AG20443 (cell line): ENCODE data around the gene MAP2K3.

Source experiments
- DNase-seq: peaks from one replicate; pipeline ENCODE4 v3.0.0; 2012; ENCODE audit warnings: low spot score, mixed read lengths

Gene MAP2K3

GRCh38 chr17:21351366-21352065 lies 67.0 kb downstream of the MAP2K3 start:
- DNase-seq: no peak

- no peak for DNase-seq
Measured at GRCh38 chr17:21352221-21352980, 67.9 kb downstream of the MAP2K3 start.

- no peak for DNase-seq
Measured at GRCh38 chr17:21352981-21353265, 68.4 kb downstream of the MAP2K3 start.

- DNase-seq: peak; percentile 75
Measured at GRCh38 chr17:21353326-21354010, 69.0 kb downstream of the MAP2K3 start.

GRCh38 chr17:21354796-21355385 lies 70.4 kb downstream of the MAP2K3 start:
- DNase-seq: no peak

GRCh38 chr17:21355586-21355985 lies 71.1 kb downstream of the MAP2K3 start:
- DNase-seq: no peak

GRCh38 chr17:21356537-21357127 lies 72.1 kb downstream of the MAP2K3 start:
- DNase-seq: no peak

- no peak for DNase-seq
Measured at GRCh38 chr17:21357281-21357680, 72.8 kb downstream of the MAP2K3 start.

GRCh38 chr17:21357696-21358656 lies 73.5 kb downstream of the MAP2K3 start:
- no peak for DNase-seq

- peak; percentile 87 for DNase-seq
Measured at GRCh38 chr17:21358682-21359482, 74.4 kb downstream of the MAP2K3 start.

- DNase-seq: no peak
Measured at GRCh38 chr17:21359483-21359840, 75.0 kb downstream of the MAP2K3 start.

GRCh38 chr17:21360048-21360447 lies 75.5 kb downstream of the MAP2K3 start:
- DNase-seq: no peak

GRCh38 chr17:21361020-21361809 lies 76.7 kb downstream of the MAP2K3 start:
- DNase-seq: no peak

GRCh38 chr17:21362331-21362931 lies 77.9 kb downstream of the MAP2K3 start:
- no peak for DNase-seq

GRCh38 chr17:21363776-21364642 lies 79.5 kb downstream of the MAP2K3 start:
- no peak for DNase-seq
